Neural cell (in vitro differentiated cells): ENCODE results near the gene SH3YL1. TPM values are rescaled to one million over a fixed set of nuclear protein-coding genes. Genes with fewer than 3 reads are reported as not detected.

ENCODE experiments used
- H2AFZ ChIP-seq: fragments of 200-600, 300-800 bp; sonication (generic), shearing (Covaris generic); 2 replicates; pipeline ENCODE4 v1.6.0; 2014; ENCODE audit warnings: low read depth, mild to moderate bottlenecking, antibody characterized with exemption, low read length, moderate library complexity
- H3F3A ChIP-seq: fragments of 200-600 bp; shearing (Covaris generic); 2 replicates; pipeline ENCODE4 v1.6.1; 2016; ENCODE audit warnings: mild to moderate bottlenecking, moderate library complexity, mixed read lengths, antibody characterized with exemption, low read length; ENCODE audit not compliant: insufficient read depth, poor library complexity, severe bottlenecking
- H3K27ac ChIP-seq: fragments of 200-600, 300-800 bp; sonication (generic), shearing (Covaris generic); 2 replicates; pipeline ENCODE4 v1.5.1; 2014; ENCODE audit warnings: mild to moderate bottlenecking, low read length, moderate library complexity
- H3K27me3 ChIP-seq: fragments of 300-800, 200-600 bp; sonication (generic), shearing (Covaris generic); 2 replicates; pipeline ENCODE4 v1.6.0; 2014; ENCODE audit warnings: mild to moderate bottlenecking, low read depth, low read length, moderate library complexity; ENCODE audit not compliant: insufficient read depth
- H3K36me3 ChIP-seq: fragments of 300-800, 200-600 bp; sonication (generic), shearing (Covaris generic); 2 replicates; pipeline ENCODE4 v1.5.1; 2014; ENCODE audit warnings: mild to moderate bottlenecking, antibody characterized with exemption, low read length, moderate library complexity; ENCODE audit not compliant: insufficient read depth
- H3K4me2 ChIP-seq: fragments of 300-800, 200-600 bp; sonication (generic), shearing (Covaris generic); 2 replicates; pipeline ENCODE4 v1.6.0; 2014; ENCODE audit warnings: mild to moderate bottlenecking, low read length
- H3K4me3 ChIP-seq: fragments of 300-800, 200-600 bp; sonication (generic), shearing (Covaris generic); 2 replicates; pipeline ENCODE4 v1.5.1; 2014; ENCODE audit warnings: mild to moderate bottlenecking, low read length, moderate library complexity
- H3K79me2 ChIP-seq: fragments of 200-600 bp; shearing (Covaris generic); replicated peaks from 2 replicates; pipeline ENCODE4 v1.6.0; 2014; ENCODE audit warnings: mild to moderate bottlenecking, low read length, moderate library complexity; ENCODE audit not compliant: insufficient read depth
- H3K9ac ChIP-seq: fragments of 300-800, 200-600 bp; sonication (generic), shearing (Covaris generic); 2 replicates; pipeline ENCODE4 v1.6.1; 2016; ENCODE audit warnings: mild to moderate bottlenecking, low read length, mixed read lengths
- H3K9me2 ChIP-seq: fragments of 200-600 bp; shearing (Covaris generic); 2 replicates; pipeline ENCODE4 v1.6.1; 2016; ENCODE audit warnings: mild to moderate bottlenecking, low read length, mixed read lengths; ENCODE audit not compliant: insufficient read depth
- H3K9me3 ChIP-seq: fragments of 200-600, 300-800 bp; sonication (generic), shearing (Covaris generic); 2 replicates; pipeline ENCODE4 v1.6.1; 2016; ENCODE audit warnings: mild to moderate bottlenecking, mixed run types, low read length, moderate library complexity, mixed read lengths
- H4K20me1 ChIP-seq: fragments of 200-600 bp; shearing (Covaris generic); 2 replicates; pipeline ENCODE4 v1.6.1; 2016; ENCODE audit warnings: mild to moderate bottlenecking, mixed run types; ENCODE audit not compliant: insufficient read depth
- EP300 ChIP-seq: fragments of 450-650 bp; conservative IDR thresholded peaks from 2 replicates; pipeline ENCODE4 v1.6.1; 2014; ENCODE audit warnings: antibody characterized with exemption, mild to moderate bottlenecking, moderate library complexity; ENCODE audit not compliant: poor library complexity, severe bottlenecking
- EZH2 ChIP-seq: fragments of 200-600, 300-800 bp; shearing (Covaris generic), sonication (generic); IDR thresholded peaks from 2 replicates; pipeline ENCODE4 v1.6.1; 2014; ENCODE audit warnings: antibody characterized with exemption, low read length, borderline replicate concordance, mild to moderate bottlenecking; ENCODE audit not compliant: insufficient read depth, poor library complexity, severe bottlenecking
- MXI1 ChIP-seq: fragments of 450-650 bp; conservative IDR thresholded peaks from 2 replicates; pipeline ENCODE4 v1.6.1; 2014; ENCODE audit warnings: antibody characterized with exemption, mild to moderate bottlenecking; ENCODE audit not compliant: poor library complexity, severe bottlenecking
- POLR2AphosphoS5 ChIP-seq: IDR thresholded peaks from 2 replicates; pipeline ENCODE4 v1.6.1; 2012
- RAD21 ChIP-seq: fragments of 450-650 bp; conservative IDR thresholded peaks from 2 replicates; pipeline ENCODE4 v1.6.1; 2014; ENCODE audit warnings: antibody characterized with exemption, mild to moderate bottlenecking, moderate library complexity
- SMC3 ChIP-seq: fragments of 450-650 bp; conservative IDR thresholded peaks from 2 replicates; pipeline ENCODE4 v1.6.1; 2014; ENCODE audit warnings: antibody characterized with exemption, mild to moderate bottlenecking, moderate library complexity; ENCODE audit not compliant: poor library complexity
- TAF1 ChIP-seq: IDR thresholded peaks from 2 replicates; pipeline ENCODE4 v1.6.1; 2012; ENCODE audit warnings: low read depth
- polyA plus RNA-seq: library from polyadenylated mRNA; depleted of rRNA; stranded (reverse); fragments of >200 nt; gene quantifications from 2 replicates; pipeline ENCODE4 v1.2.3, GENCODE V29; 2014
- TF ChIP-seq, protein P1 (sequence below): fragments of 450-650 bp; IDR thresholded peaks from 2 replicates; pipeline ENCODE4 v1.5.1; 2014; ENCODE audit warnings: antibody characterized with exemption, mild to moderate bottlenecking, moderate library complexity; ENCODE audit not compliant: poor library complexity, severe bottlenecking
- TF ChIP-seq, protein P2 (sequence below): IDR thresholded peaks from 2 replicates; pipeline ENCODE4 v1.6.1; 2012; ENCODE audit warnings: borderline replicate concordance

The SH3YL1 gene
- polyA plus RNA-seq, 1 donor from 2014 or later = 70.6 TPM

DNA sequence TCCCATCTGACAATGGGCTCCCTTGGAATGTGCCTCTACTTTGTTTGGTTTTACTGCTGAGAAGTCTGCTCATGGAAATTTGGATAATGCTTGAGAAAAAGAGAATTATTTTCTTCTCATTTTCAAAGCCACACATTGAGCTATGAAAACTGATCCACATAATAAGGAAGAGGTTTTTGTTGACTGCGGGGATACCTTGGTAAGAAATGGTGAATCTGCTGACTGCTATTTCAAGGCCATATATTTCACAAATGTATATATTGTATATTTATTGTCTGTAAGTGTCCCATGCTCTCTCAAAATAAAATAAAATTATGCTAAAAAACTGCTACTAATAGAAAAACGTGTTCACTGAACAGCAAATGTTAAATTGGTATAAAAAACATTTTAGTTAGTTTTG, 15.1 kb downstream of the SH3YL1 start:
- Histone ChIP-seq H4K20me1 (no peaks in the 10 kb centered on the region), H3K9me3 (no peaks in the 10 kb centered on the region)

DNA sequence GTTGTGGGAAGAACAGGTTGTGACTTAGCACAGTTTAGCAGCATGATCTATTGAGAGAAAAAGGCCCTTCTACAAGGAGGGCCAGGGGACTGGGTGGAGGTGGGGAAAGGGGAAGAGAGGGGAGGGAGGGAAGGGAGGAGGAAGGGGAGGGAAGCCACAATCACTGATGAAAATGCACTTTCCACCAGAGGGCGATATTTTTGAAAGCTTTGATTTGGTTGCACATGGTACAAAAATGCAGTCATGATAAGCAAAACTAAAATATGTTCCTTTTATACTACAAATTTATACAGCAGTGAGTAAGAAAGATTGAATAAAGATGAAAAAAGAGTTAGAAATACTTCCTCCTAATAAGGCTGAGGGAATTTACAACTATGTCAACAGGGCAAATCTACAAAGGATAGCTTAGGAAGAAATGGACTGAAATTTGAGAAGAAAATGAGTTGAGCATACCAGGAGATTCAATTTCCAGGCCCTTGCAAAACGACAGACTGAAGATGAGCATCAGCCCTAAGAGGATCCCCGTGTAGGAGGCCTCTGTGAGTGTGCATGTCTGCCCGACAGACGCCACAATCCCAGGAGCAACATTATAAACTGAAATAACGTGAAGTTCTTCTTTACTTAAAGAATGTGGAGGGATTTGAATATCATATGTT, 17.2 kb downstream of the SH3YL1 start:
- no peak overlapping the region for H3K9ac ChIP-seq
- H3K36me3 ChIP-seq = peaks cover 19% of the 10 kb centered on the region
- H3K4me3 ChIP-seq = no peak overlapping the region
- no peaks in the 10 kb centered on the region for H3K9me2 ChIP-seq
- H3K4me2 ChIP-seq = no peak overlapping the region
- H2AFZ ChIP-seq = no peak overlapping the region
- peaks cover 7% of the 10 kb centered on the region for H3K9me3 ChIP-seq
- TF ChIP-seq TAF1 (no peak), RAD21 (peak; percentile 22), SMC3 (peak; percentile 41), MXI1 (no peak), POLR2AphosphoS5 (no peak), EZH2 (no peak), EP300 (no peak)
- TF ChIP-seq, protein P1, sequence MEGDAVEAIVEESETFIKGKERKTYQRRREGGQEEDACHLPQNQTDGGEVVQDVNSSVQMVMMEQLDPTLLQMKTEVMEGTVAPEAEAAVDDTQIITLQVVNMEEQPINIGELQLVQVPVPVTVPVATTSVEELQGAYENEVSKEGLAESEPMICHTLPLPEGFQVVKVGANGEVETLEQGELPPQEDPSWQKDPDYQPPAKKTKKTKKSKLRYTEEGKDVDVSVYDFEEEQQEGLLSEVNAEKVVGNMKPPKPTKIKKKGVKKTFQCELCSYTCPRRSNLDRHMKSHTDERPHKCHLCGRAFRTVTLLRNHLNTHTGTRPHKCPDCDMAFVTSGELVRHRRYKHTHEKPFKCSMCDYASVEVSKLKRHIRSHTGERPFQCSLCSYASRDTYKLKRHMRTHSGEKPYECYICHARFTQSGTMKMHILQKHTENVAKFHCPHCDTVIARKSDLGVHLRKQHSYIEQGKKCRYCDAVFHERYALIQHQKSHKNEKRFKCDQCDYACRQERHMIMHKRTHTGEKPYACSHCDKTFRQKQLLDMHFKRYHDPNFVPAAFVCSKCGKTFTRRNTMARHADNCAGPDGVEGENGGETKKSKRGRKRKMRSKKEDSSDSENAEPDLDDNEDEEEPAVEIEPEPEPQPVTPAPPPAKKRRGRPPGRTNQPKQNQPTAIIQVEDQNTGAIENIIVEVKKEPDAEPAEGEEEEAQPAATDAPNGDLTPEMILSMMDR = peak; percentile 35
- TF ChIP-seq, protein P2, sequence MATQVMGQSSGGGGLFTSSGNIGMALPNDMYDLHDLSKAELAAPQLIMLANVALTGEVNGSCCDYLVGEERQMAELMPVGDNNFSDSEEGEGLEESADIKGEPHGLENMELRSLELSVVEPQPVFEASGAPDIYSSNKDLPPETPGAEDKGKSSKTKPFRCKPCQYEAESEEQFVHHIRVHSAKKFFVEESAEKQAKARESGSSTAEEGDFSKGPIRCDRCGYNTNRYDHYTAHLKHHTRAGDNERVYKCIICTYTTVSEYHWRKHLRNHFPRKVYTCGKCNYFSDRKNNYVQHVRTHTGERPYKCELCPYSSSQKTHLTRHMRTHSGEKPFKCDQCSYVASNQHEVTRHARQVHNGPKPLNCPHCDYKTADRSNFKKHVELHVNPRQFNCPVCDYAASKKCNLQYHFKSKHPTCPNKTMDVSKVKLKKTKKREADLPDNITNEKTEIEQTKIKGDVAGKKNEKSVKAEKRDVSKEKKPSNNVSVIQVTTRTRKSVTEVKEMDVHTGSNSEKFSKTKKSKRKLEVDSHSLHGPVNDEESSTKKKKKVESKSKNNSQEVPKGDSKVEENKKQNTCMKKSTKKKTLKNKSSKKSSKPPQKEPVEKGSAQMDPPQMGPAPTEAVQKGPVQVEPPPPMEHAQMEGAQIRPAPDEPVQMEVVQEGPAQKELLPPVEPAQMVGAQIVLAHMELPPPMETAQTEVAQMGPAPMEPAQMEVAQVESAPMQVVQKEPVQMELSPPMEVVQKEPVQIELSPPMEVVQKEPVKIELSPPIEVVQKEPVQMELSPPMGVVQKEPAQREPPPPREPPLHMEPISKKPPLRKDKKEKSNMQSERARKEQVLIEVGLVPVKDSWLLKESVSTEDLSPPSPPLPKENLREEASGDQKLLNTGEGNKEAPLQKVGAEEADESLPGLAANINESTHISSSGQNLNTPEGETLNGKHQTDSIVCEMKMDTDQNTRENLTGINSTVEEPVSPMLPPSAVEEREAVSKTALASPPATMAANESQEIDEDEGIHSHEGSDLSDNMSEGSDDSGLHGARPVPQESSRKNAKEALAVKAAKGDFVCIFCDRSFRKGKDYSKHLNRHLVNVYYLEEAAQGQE = no peak
- no peaks in the 10 kb centered on the region for H4K20me1 ChIP-seq
- H3K27me3 ChIP-seq = no peaks in the 10 kb centered on the region
- no peaks in the 10 kb centered on the region for H3K79me2 ChIP-seq
- H3K27ac ChIP-seq = no peak overlapping the region
- no peaks in the 10 kb centered on the region for H3F3A ChIP-seq

More for the DNA sequence above, 15.1 kb downstream of the SH3YL1 start:
- Histone ChIP-seq H3K79me2 (no peaks in the 10 kb centered on the region), H3K27ac (no peak overlapping the region), H3K4me2 (no peak overlapping the region), H3K9ac (no peak overlapping the region), H3K9me2 (no peaks in the 10 kb centered on the region), H3K27me3 (no peaks in the 10 kb centered on the region), H3F3A (no peaks in the 10 kb centered on the region), H3K4me3 (no peak overlapping the region), H3K36me3 (peaks cover 8% of the 10 kb centered on the region), H2AFZ (no peak overlapping the region)
- no peak for TF ChIP-seq RAD21
- no peak for TF ChIP-seq EP300
- no peak for TF ChIP-seq POLR2AphosphoS5
- no peak for TF ChIP-seq SMC3
- no peak for TF ChIP-seq EZH2
- TF ChIP-seq, protein P2 = no peak
- no peak for TF ChIP-seq TAF1
- TF ChIP-seq MXI1 = no peak
- TF ChIP-seq, protein P1 = no peak
